HG03457 (cell line): ENCODE data around the gene ETS2.
A peak's percentile ranks its signal among the peaks of the same experiment; 100 is the strongest.

ENCODE experiments used
- ATAC-seq: cut with Tn5 transposase; IDR thresholded peaks from one replicate; pipeline ENCODE4 v1.9.1; 2021; ENCODE audit warnings: moderate number of reproducible peaks; ENCODE audit not compliant: unreplicated experiment

The ETS2 gene

GRCh38 chr21:38858026-38858811, 52.5 kb downstream of the ETS2 start:
- no peak for ATAC-seq

GRCh38 chr21:38858812-38859205, 53.1 kb downstream of the ETS2 start:
- no peak for ATAC-seq

- no peak for ATAC-seq
Observed at GRCh38 chr21:38859852-38860251, 54.1 kb downstream of the ETS2 start.

GRCh38 chr21:38861056-38861455, 55.3 kb downstream of the ETS2 start:
- no peak for ATAC-seq

- peak; percentile 64 for ATAC-seq
Observed at GRCh38 chr21:38861989-38862683, 56.4 kb downstream of the ETS2 start.

- no peak for ATAC-seq
Observed at GRCh38 chr21:38863291-38863690, 57.6 kb downstream of the ETS2 start.

GRCh38 chr21:38863843-38864363, 58.2 kb downstream of the ETS2 start:
- no peak for ATAC-seq

- ATAC-seq, result no peak
Observed at GRCh38 chr21:38864964-38865363, 59.2 kb downstream of the ETS2 start.

- no peak for ATAC-seq
Observed at GRCh38 chr21:38869196-38869595, 63.5 kb downstream of the ETS2 start.

- ATAC-seq, result no peak
Observed at GRCh38 chr21:38869946-38870345, 64.2 kb downstream of the ETS2 start.
